ENCODE results near the gene AOPEP. TPM values are rescaled to one million over a fixed set of nuclear protein-coding genes. Genes with fewer than 3 reads are reported as not detected.

Gene AOPEP
- total and polyA plus RNA-seq, 2 of the 13 experiments (the other 11 are each of a cell fraction or from before 2014, with no cell fraction given), result 22.2 to 41.6 TPM

DNA sequence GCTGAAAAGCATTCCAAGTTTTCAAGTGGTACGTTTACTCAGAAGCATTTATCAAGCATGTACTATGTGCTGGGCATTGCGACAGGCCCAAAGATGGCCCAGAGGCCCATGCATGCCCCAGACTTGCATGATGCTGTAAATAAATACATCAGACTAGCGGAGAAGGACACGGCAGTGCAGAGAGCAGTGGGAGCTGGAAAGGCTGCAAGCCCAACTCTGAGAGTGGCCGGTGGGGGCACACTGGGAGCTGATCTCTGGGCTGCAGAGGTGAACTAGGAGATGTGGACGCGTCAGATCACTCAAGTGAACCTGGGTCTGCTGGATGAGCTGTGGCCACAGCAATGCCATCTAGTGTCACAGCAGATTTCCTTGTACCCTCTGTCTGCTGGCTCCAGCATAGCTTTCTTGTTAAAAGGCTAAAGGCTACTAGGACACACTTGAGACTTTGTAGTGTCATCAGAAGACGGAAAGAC, 344.1 kb downstream of the AOPEP start (continued):
- TF ChIP-seq, protein P1, sequence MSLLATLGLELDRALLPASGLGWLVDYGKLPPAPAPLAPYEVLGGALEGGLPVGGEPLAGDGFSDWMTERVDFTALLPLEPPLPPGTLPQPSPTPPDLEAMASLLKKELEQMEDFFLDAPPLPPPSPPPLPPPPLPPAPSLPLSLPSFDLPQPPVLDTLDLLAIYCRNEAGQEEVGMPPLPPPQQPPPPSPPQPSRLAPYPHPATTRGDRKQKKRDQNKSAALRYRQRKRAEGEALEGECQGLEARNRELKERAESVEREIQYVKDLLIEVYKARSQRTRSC (CRISPR knock-in tag; IDR thresholded peaks at IDR 0.05; ENCODE audit: low read depth), result no peak
- TF ChIP-seq RFX3 (CRISPR knock-in tag; IDR thresholded peaks at IDR 0.05) (no peak), EHMT2 (IDR thresholded peaks at IDR 0.05; ENCODE audit: borderline replicate concordance, low read depth, low read length) (no peak), ZNF724P (CRISPR knock-in tag; IDR thresholded peaks at IDR 0.05; ENCODE audit: borderline replicate concordance) (no peak), REPIN1 (CRISPR knock-in tag; IDR thresholded peaks at IDR 0.05; ENCODE audit: borderline replicate concordance, low read depth) (no peak), ZNF501 (CRISPR knock-in tag; IDR thresholded peaks at IDR 0.05) (no peak), ASH2L (IDR thresholded peaks at IDR 0.05; ENCODE audit: insufficient read length, low read depth, low read length) (peak; percentile 34), TGIF2 (CRISPR knock-in tag; IDR thresholded peaks at IDR 0.05) (no peak), KAT7 (CRISPR knock-in tag; IDR thresholded peaks at IDR 0.05; ENCODE audit: borderline replicate concordance) (peak; percentile 21; the same call in 1 of the 2 replicates), KMT2B (CRISPR knock-in tag; IDR thresholded peaks at IDR 0.05) (no peak), ZNF773 (CRISPR knock-in tag; IDR thresholded peaks at IDR 0.05; ENCODE audit: borderline replicate concordance) (no peak), ZNF496 (CRISPR knock-in tag; IDR thresholded peaks at IDR 0.05; ENCODE audit: insufficient replicate concordance) (no peak), POLR2G (IDR thresholded peaks at IDR 0.05; ENCODE audit: low read depth, low read length) (no peak), NFKB2 (CRISPR knock-in tag; IDR thresholded peaks at IDR 0.05; ENCODE audit: borderline replicate concordance) (no peak), ZNF337 (CRISPR knock-in tag; IDR thresholded peaks at IDR 0.05; ENCODE audit: borderline replicate concordance, low read depth) (no peak), ZNF20 (CRISPR knock-in tag; IDR thresholded peaks at IDR 0.05) (no peak), NFATC3 (CRISPR knock-in tag; IDR thresholded peaks at IDR 0.05) (no peak), ZNF570 (CRISPR knock-in tag; IDR thresholded peaks at IDR 0.05; ENCODE audit: borderline replicate concordance) (no peak), ZNF430 (CRISPR knock-in tag; IDR thresholded peaks at IDR 0.05) (no peak), ZNF644 (CRISPR knock-in tag; IDR thresholded peaks at IDR 0.05; ENCODE audit: low read depth) (peak; percentile 68; the same call in 1 of the 2 replicates)
- TF ChIP-seq, protein P2, sequence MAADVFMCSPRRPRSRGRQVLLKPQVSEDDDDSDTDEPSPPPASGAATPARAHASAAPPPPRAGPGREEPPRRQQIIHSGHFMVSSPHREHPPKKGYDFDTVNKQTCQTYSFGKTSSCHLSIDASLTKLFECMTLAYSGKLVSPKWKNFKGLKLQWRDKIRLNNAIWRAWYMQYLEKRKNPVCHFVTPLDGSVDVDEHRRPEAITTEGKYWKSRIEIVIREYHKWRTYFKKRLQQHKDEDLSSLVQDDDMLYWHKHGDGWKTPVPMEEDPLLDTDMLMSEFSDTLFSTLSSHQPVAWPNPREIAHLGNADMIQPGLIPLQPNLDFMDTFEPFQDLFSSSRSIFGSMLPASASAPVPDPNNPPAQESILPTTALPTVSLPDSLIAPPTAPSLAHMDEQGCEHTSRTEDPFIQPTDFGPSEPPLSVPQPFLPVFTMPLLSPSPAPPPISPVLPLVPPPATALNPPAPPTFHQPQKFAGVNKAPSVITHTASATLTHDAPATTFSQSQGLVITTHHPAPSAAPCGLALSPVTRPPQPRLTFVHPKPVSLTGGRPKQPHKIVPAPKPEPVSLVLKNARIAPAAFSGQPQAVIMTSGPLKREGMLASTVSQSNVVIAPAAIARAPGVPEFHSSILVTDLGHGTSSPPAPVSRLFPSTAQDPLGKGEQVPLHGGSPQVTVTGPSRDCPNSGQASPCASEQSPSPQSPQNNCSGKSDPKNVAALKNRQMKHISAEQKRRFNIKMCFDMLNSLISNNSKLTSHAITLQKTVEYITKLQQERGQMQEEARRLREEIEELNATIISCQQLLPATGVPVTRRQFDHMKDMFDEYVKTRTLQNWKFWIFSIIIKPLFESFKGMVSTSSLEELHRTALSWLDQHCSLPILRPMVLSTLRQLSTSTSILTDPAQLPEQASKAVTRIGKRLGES (CRISPR knock-in tag; IDR thresholded peaks at IDR 0.05; ENCODE audit: borderline replicate concordance), result no peak
- TF ChIP-seq, protein P3, sequence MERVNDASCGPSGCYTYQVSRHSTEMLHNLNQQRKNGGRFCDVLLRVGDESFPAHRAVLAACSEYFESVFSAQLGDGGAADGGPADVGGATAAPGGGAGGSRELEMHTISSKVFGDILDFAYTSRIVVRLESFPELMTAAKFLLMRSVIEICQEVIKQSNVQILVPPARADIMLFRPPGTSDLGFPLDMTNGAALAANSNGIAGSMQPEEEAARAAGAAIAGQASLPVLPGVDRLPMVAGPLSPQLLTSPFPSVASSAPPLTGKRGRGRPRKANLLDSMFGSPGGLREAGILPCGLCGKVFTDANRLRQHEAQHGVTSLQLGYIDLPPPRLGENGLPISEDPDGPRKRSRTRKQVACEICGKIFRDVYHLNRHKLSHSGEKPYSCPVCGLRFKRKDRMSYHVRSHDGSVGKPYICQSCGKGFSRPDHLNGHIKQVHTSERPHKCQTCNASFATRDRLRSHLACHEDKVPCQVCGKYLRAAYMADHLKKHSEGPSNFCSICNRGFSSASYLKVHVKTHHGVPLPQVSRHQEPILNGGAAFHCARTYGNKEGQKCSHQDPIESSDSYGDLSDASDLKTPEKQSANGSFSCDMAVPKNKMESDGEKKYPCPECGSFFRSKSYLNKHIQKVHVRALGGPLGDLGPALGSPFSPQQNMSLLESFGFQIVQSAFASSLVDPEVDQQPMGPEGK (CRISPR knock-in tag; IDR thresholded peaks at IDR 0.05), result peak; percentile 54
- TF ChIP-seq, protein P4, sequence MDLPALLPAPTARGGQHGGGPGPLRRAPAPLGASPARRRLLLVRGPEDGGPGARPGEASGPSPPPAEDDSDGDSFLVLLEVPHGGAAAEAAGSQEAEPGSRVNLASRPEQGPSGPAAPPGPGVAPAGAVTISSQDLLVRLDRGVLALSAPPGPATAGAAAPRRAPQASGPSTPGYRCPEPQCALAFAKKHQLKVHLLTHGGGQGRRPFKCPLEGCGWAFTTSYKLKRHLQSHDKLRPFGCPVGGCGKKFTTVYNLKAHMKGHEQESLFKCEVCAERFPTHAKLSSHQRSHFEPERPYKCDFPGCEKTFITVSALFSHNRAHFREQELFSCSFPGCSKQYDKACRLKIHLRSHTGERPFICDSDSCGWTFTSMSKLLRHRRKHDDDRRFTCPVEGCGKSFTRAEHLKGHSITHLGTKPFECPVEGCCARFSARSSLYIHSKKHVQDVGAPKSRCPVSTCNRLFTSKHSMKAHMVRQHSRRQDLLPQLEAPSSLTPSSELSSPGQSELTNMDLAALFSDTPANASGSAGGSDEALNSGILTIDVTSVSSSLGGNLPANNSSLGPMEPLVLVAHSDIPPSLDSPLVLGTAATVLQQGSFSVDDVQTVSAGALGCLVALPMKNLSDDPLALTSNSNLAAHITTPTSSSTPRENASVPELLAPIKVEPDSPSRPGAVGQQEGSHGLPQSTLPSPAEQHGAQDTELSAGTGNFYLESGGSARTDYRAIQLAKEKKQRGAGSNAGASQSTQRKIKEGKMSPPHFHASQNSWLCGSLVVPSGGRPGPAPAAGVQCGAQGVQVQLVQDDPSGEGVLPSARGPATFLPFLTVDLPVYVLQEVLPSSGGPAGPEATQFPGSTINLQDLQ (CRISPR knock-in tag; IDR thresholded peaks at IDR 0.05), result no peak
